DMS153 (cell line): Measurements from ENCODE around the gene CEP19.

Experiments used
- DNase-seq: peaks from one replicate; lab custom pipeline; 2025; lab: John Stamatoyannopoulos, UW

The CEP19 gene

DNA sequence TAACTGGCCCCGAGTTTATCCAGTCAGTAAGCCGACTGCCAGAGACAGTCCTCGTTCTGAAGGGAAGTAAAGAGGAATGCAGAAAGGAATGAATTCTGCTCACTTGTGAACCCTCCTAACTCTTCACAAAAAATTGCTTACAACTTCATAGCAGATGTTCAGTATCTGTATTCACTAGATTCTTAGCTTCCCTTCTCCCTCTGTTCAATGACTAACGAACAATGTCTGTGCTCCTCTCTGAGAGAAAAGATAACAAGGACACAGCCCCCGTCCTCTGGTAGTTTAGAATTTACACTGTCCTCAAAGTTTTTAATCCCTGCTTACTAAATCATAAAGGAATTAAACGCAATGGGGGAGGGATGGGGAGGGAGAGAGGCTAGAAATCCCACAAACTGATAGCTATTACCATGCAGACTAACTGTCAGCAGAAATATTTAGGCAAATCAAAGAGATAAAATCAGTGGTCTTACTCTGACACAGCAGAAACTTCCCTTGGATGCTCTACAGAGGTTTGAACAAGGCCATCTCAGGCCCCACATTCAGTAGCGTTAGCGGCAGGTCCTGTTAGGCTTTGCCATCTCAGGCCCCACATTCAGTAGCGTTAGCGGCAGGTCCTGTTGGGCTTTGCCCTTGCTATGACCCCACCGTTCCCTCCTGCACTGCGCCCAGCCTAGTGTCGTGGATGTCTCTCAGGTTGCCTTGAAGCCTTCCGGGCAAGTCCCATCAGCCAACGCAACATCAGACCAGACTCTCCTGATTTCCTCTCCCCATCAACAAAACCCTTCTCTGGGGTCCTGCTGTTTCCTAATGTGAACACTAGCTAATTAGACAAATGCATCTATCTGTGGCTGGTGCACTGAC is 49.1 kb downstream of the CEP19 start:
- no peak for DNase-seq

DNA sequence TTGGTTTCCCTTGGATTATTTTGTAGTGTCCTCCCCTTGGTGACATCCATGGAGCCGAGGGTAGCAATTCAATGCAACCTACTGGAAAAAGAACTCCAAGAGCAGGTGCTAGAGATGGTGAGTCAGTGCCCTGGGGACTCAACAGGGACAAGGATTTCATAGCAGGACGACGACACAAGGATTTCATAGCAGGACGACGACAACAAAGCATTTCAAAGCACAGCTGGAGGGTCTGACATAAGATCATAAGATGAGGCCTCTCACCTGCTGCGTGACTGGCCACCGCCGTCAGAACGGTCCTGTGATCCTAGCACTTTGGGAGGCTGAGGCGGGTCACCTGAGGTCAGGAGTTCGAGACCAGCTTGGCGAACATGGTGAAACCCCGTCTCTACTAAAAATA is 50.0 kb downstream of the CEP19 start:
- no peak for DNase-seq

DNA sequence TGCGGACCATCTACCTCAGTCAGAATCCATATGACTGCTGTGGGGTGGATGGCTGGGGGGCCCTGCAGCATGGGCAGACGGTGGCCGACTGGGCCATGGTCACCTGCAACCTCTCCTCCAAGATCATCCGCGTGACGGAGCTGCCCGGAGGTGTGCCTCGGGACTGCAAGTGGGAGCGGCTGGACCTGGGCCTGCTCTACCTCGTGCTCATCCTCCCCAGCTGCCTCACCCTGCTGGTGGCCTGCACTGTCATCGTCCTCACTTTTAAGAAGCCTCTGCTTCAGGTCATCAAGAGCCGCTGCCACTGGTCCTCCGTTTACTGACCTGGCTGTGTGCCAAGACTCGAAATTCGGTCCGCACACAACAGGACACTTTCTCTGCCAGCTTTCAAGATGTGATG is 50.6 kb downstream of the CEP19 start:
- DNase-seq, result no peak

DNA sequence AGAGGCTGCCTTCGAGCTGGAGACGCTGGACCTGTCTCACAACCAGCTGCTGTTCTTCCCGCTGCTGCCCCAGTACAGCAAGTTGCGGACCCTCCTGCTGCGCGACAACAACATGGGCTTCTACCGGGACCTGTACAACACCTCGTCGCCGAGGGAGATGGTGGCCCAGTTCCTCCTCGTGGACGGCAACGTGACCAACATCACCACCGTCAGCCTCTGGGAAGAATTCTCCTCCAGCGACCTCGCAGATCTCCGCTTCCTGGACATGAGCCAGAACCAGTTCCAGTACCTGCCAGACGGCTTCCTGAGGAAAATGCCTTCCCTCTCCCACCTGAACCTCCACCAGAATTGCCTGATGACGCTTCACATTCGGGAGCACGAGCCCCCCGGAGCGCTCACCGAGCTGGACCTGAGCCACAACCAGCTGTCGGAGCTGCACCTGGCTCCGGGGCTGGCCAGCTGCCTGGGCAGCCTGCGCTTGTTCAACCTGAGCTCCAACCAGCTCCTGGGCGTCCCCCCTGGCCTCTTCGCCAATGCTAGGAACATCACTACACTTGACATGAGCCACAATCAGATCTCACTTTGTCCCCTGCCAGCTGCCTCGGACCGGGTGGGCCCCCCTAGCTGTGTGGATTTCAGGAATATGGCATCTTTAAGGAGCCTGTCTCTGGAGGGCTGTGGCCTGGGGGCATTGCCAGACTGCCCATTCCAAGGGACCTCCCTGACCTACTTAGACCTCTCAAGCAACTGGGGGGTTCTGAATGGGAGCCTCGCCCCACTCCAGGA is 51.5 kb downstream of the CEP19 start:
- DNase-seq, result peak; percentile 61

DNA sequence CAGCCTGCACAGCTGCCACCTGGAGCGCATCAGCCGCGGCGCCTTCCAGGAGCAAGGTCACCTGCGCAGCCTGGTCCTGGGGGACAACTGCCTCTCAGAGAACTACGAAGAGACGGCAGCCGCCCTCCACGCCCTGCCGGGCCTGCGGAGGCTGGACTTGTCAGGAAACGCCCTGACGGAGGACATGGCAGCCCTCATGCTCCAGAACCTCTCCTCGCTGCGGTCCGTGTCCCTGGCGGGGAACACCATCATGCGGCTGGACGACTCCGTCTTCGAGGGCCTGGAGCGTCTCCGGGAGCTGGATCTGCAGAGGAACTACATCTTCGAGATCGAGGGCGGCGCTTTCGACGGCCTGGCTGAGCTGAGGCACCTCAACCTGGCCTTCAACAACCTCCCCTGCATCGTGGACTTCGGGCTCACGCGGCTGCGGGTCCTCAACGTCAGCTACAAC is 52.1 kb downstream of the CEP19 start:
- DNase-seq, result no peak
